Mesodermal cell (in vitro differentiated cells): ENCODE measurements around the gene COA1.
"Not testable (repeated sequence)": the region's sequence is repeated elsewhere in the genome, so short reads cannot be mapped to it uniquely, and the experiment has no call there.

Experiments
- H3K27ac ChIP-seq: 2 replicates; pipeline ENCODE4 v1.7.0; 2013; ENCODE audit warnings: mild to moderate bottlenecking, low read depth, low read length, moderate library complexity; ENCODE audit not compliant: severe bottlenecking
- H3K36me3 ChIP-seq: 2 replicates; pipeline ENCODE4 v1.7.1; 2013; ENCODE audit warnings: mild to moderate bottlenecking, low read length, moderate library complexity; ENCODE audit not compliant: control insufficient read depth, insufficient read depth
- H3K4me1 ChIP-seq: one replicate; pipeline ENCODE4 v1.7.1; 2013; ENCODE audit warnings: mild to moderate bottlenecking, low read length; ENCODE audit not compliant: insufficient read depth, control insufficient read depth, poor library complexity, severe bottlenecking
- H3K4me3 ChIP-seq: 2 replicates; pipeline ENCODE4 v1.7.0; 2013; ENCODE audit warnings: low read length, control low read depth, mild to moderate bottlenecking; ENCODE audit not compliant: insufficient read depth, poor library complexity, severe bottlenecking; ENCODE audit errors: extremely low read depth
- H3K9me3 ChIP-seq: 2 replicates; pipeline ENCODE4 v1.7.1; 2013; ENCODE audit warnings: mild to moderate bottlenecking, low read length, moderate library complexity; ENCODE audit not compliant: control insufficient read depth
- WGBS, 2 experiments: methylation state at CpG; one replicate each; pipeline ENCODE4 v1.1.5; 2013; ENCODE audit warnings: missing lambda C conversion rate in 2 of 2; ENCODE audit not compliant: insufficient coverage in 2 of 2; 5-methylcytosine and 5-hydroxymethylcytosine counted together

The COA1 gene

GRCh38 chr7:43737467-43738127 lies 8.3 kb upstream of the COA1 start:
- H3K36me3 ChIP-seq = no peaks in the 10 kb centered on the region
- no peak overlapping the region for H3K4me3 ChIP-seq
- no peak overlapping the region for H3K27ac ChIP-seq
- no peaks in the 10 kb centered on the region for H3K4me1 ChIP-seq
- 88 to 98% methylated on average over 4 to 6 of the region's 6 CpGs for WGBS, 2 experiments
- H3K9me3 ChIP-seq = no peaks in the 10 kb centered on the region

GRCh38 chr7:43735802-43736603 lies 6.7 kb upstream of the COA1 start:
- WGBS, 2 experiments = 83 to 100% methylated on average over 1 to 2 of the region's 2 CpGs
- Histone ChIP-seq H3K27ac (no peak overlapping the region), H3K4me1 (no peaks in the 10 kb centered on the region)

GRCh38 chr7:43735403-43735801 lies 6.1 kb upstream of the COA1 start:
- no peaks in the 10 kb centered on the region for H3K36me3 ChIP-seq
- no peak overlapping the region for H3K4me3 ChIP-seq
- WGBS, 2 experiments = no CpG with 5 or more reads among the region's 1 CpG
- no peak overlapping the region for H3K27ac ChIP-seq
- no peaks in the 10 kb centered on the region for H3K9me3 ChIP-seq
- no peaks in the 10 kb centered on the region for H3K4me1 ChIP-seq

More at GRCh38 chr7:43735802-43736603, 6.7 kb upstream of the COA1 start:
- H3K9me3 ChIP-seq = no peaks in the 10 kb centered on the region
- H3K36me3 ChIP-seq = no peaks in the 10 kb centered on the region
- H3K4me3 ChIP-seq = no peak overlapping the region

- 90 to 97% methylated on average over 5 to 6 of the region's 18 CpGs for WGBS, 2 experiments
- not testable (repeated sequence) for H3K27ac ChIP-seq, H3K9me3 ChIP-seq, H3K36me3 ChIP-seq, H3K4me1 ChIP-seq, H3K4me3 ChIP-seq
Observed at GRCh38 chr7:43734575-43735332, 5.4 kb upstream of the COA1 start.

- 89 to 100% methylated on average over 1 to 3 of the region's 3 CpGs for WGBS, 2 experiments
- not testable (repeated sequence) for H3K4me3 ChIP-seq, H3K9me3 ChIP-seq, H3K27ac ChIP-seq, H3K4me1 ChIP-seq, H3K36me3 ChIP-seq
Observed at GRCh38 chr7:43731494-43731893, 2.2 kb upstream of the COA1 start.

- H3K4me3 ChIP-seq = peak overlapping the region; percentile 89
- H3K36me3 ChIP-seq = peaks cover 5% of the 10 kb centered on the region
- no CpG with 5 or more reads among the region's 4 CpGs for WGBS, 2 experiments
- peak overlapping the region; percentile 60 for H3K27ac ChIP-seq
- H3K4me1 ChIP-seq = no peaks in the 10 kb centered on the region
- no peaks in the 10 kb centered on the region for H3K9me3 ChIP-seq
Observed at GRCh38 chr7:43729924-43730248, 563 bp upstream of the COA1 start.

- WGBS, 2 experiments = no CpG with 5 or more reads among the region's 1 CpG
- no peak overlapping the region for H3K4me3 ChIP-seq
- H3K27ac ChIP-seq = no peak overlapping the region
- no peaks in the 10 kb centered on the region for H3K4me1 ChIP-seq
- H3K36me3 ChIP-seq = peaks cover 5% of the 10 kb centered on the region
- H3K9me3 ChIP-seq = no peaks in the 10 kb centered on the region
Observed at GRCh38 chr7:43727494-43727893, 1.8 kb downstream of the COA1 start.

GRCh38 chr7:43727003-43727402 lies 2.3 kb downstream of the COA1 start:
- Histone ChIP-seq H3K27ac (no peak overlapping the region), H3K4me3 (no peak overlapping the region), H3K36me3 (peaks cover 5% of the 10 kb centered on the region), H3K9me3 (no peaks in the 10 kb centered on the region), H3K4me1 (no peaks in the 10 kb centered on the region)
- 93 to 100% methylated on average over 2 to 3 of the region's 5 CpGs for WGBS, 2 experiments

- no peak overlapping the region for H3K27ac ChIP-seq
- no peak overlapping the region for H3K4me3 ChIP-seq
- no peaks in the 10 kb centered on the region for H3K9me3 ChIP-seq
- H3K4me1 ChIP-seq = no peaks in the 10 kb centered on the region
- H3K36me3 ChIP-seq = peaks cover 5% of the 10 kb centered on the region
- WGBS, 2 experiments = 96 to 98% methylated on average over 3 of the region's 4 CpGs
Observed at GRCh38 chr7:43726466-43726865, 2.9 kb downstream of the COA1 start.

GRCh38 chr7:43725251-43725650 lies 4.1 kb downstream of the COA1 start:
- Histone ChIP-seq H3K4me3 (no peak overlapping the region), H3K9me3 (no peaks in the 10 kb centered on the region), H3K36me3 (peaks cover 5% of the 10 kb centered on the region), H3K27ac (no peak overlapping the region), H3K4me1 (no peaks in the 10 kb centered on the region)
- 96 to 100% methylated on average over 3 of the region's 3 CpGs for WGBS, 2 experiments

GRCh38 chr7:43723007-43723341 lies 6.3 kb downstream of the COA1 start:
- H3K27ac ChIP-seq = no peak overlapping the region
- no peaks in the 10 kb centered on the region for H3K9me3 ChIP-seq
- peaks cover 8% of the 10 kb centered on the region for H3K36me3 ChIP-seq
- H3K4me3 ChIP-seq = no peak overlapping the region
- no peaks in the 10 kb centered on the region for H3K4me1 ChIP-seq
